Renal cortex interstitium (tissue), 3 donors: Measurements from ENCODE around the gene HSP90B1. TPM values are rescaled to one million over a fixed set of nuclear protein-coding genes. Genes with fewer than 3 reads are reported as not detected.

Experiments
- polyA plus RNA-seq, 3 donors: library from polyadenylated mRNA; unstranded; fragments of 120-200 nt; gene quantifications; one replicate each; pipeline ENCODE4 v1.2.1, GENCODE V29; 2013; ENCODE audit not compliant: insufficient read length in 3 of 3

Gene HSP90B1
- polyA plus RNA-seq, 3 donors, result 1,000 to 1,099 (median 1,026) TPM

Other genes with a start within 250 kb of the HSP90B1 start
- 1 to 10 TPM; 4.5 to 6.8 (median 6.7) TPM for gene NT5DC3, start 89.2 kb upstream of the HSP90B1 start, polyA plus RNA-seq
- 10 to 100 TPM; 51.1 to 64.6 (median 53.0) TPM for gene TDG, start 35.5 kb downstream of the HSP90B1 start, polyA plus RNA-seq
- gene GLT8D2, start 119.8 kb downstream of the HSP90B1 start, polyA plus RNA-seq, result 10 to 100 TPM in 2 of 3 donors, 1 to 10 TPM in 1; 7.0 to 12.1 (median 11.6) TPM
- 10 to 100 TPM; 14.8 to 19.0 (median 16.2) TPM for gene HCFC2, start 134.1 kb downstream of the HSP90B1 start, polyA plus RNA-seq
- gene NFYB, start 207.8 kb downstream of the HSP90B1 start, polyA plus RNA-seq, result 100 to 1,000 TPM in 1 of 3 donors, 10 to 100 TPM in 2; 82.2 to 118 (median 97.6) TPM